GM18517 (cell line): ENCODE data around the gene CDT1.

Experiments
- ATAC-seq: cut with Tn5 transposase; IDR thresholded peaks from one replicate; pipeline ENCODE4 v1.9.1; 2021; ENCODE audit warnings: mild to moderate bottlenecking, moderate library complexity; ENCODE audit not compliant: unreplicated experiment

Gene CDT1

DNA sequence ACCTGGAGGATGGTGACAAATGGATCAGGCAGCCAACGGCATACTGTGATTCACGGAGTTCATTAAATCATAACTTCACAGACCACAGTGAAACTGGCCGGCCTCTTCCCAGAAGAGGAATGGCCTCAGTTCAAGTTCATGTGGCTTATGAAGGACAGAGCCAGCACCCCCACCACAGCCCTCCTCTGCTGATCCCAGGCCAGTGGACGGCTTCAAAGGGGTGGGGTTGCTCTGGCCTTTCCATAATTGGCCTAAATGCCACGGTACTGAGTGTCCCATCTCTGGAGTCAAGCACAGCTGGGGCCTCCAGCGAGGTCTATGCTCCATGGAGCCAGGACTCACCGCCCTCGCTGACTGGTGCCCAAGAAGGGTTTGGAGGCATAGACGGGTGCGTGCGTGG is 31.8 kb downstream of the CDT1 start:
- no peak for ATAC-seq

DNA sequence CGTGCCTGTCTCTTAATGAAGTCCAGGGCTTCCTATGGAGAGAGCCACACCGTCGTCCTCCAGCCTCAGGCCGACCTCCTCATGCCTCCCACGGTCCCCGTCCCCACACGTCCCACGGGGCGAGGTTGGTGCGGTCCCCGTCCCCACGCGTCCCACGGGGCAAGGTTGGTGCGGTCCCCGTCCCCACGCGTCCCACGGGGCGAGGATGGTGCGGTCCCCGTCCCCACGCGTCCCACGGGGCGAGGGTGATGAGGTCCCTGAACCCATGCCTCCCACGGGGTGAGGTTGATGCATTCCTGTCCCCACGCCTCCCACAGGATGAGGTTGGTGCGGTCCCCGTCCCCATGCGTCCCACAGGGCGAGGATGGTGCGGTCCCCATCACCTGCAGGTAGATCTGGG is 32.2 kb downstream of the CDT1 start:
- no peak for ATAC-seq

DNA sequence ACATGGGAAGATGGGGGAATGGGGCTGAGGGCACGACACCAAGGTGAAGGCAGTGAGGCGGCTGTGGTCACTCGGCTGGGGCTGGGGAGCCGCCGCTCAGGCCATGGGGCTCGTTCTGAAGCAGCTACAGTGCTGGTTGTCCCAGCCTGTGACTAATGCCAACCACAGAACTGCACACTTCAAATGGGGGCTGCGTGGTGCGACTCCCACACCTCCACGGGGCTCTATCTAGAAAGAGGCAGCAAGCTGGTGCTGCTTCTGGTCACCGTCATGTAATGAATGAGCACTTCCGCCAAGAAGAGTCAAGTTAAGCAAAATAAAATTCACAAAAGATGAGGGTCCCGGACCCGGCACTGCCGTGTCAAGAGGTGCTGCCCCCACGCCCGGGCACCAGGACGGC is 33.2 kb downstream of the CDT1 start:
- ATAC-seq: no peak

DNA sequence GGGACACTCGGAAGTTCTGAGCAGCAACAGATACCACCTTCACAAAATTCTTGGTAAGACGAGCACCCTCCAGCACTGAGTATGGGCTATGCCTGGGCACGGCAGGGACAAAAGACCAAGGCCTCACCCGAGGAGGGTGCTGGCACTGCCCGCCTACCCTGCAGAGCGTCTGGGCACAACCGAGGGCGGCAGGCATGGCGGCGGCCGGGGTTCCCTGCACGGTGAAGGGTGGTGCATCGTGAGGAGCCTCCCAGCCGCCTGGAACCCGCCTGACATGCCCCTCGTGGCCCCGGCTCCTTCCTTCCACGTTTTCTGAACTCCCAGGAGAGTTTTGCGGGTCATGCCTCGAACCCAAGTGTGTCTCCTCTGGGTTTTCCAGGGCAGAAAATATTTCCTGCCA is 34.2 kb downstream of the CDT1 start:
- no peak for ATAC-seq

DNA sequence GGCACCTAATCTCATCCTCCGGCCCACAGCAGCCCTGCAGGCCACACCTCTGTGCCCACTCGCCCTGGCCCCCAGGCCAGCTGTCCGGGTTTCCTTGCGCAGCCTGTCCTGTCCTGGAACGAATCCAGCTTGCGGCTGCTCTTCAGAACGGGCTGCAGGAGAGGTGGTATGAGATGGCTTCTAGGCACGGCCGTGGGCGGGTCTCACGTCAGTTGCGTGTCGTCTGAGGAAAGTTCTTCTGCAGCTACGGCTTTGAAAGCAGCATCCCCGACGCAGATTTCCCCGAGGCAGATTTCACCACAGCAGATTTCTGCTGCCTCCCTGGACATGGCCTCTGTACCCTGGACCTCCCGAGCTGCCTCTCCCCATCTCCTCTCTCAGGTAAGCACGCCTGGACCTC is 35.0 kb downstream of the CDT1 start:
- no peak for ATAC-seq

DNA sequence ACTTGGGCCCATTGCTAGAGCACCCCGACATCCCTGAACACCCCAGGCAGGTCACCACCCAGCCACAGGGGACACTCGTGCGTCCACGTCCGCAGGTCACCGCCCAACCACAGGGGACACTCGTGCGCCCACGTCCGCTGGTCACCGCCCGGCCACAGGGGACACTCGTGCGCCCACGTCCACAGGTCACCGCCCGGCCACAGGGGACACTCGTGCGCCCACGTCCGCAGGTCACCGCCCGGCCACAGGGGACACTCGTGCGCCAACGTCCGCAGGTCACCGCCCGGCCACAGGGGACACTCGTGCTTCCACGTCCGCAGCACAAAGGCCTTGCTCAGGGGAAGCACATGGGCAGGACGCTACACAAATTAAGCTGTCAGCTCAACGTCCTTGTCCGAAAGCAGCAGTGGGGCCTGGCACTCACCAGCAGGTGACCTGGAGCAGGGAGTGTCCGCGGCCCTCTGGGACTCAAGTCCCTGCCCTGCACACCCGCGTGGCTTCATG is 35.5 kb downstream of the CDT1 start:
- no peak for ATAC-seq

DNA sequence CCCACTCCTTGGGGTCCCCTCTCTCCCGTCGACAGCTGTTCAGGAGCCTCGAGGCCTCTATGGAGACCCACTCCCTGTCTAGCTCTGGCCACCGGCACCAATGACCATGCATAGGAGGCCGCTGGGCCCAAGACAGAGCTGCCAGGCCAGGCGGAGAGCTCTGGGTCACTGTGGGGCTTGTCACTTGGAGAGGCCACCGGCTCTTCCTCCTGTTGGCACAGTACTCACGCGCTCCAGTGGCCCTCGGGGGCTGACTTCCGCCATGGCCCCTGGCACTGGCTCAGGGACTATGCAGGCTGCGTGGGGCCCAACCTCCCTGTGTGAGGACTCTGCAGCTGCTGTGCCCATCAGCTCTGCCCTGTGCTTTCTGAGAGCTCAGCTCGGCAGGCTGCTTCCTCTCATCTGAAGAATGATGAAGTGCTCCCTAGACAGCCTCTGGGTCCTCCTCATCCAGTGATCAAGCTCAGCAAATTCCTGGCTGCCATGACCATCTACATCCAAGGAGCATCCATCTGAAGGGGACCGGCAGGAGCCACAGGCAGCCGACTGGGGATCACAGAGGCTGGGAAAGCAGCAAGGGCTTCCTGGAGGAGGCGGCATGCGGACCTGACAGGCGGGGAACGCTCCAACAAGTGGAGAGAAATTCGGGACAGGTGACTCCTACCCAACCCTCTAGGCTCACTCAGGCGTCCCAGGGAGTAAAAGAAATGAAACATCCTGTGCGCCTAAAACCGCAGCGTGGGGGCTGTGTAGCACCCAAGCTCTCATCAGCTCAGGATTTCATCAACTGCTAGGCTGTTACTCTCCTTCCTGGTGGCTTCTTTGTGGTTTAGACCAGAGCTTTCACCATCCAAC is 36.4 kb downstream of the CDT1 start:
- no peak for ATAC-seq

DNA sequence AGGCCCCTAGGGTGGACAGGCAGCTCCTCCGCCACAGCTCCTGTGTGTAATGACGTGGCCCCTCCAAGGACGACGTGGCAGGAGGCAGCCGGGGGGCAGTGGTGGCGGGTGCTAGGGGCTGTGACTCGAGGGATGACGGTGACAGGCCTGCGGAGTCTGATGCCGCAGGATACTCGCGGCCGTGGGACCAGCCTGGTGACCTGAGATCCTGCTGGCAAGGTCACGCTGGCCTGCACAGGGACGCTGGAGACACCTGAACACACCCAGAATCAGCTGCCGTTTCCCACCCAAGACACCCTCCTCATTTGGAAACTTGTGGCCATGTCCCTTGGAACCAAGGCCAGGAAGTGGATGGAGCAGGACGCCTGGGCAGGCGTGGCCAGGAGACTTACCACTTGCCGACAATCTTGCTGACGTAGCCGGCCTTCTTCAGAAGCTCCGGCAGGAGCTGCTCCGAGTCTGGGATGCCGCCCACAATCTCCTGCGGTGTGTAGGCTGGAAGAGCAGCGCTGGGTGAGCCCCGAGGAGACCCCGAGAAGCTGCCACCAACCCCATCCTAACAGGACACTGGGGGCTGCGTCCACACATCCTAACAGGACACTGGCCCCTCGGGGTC is 37.1 kb downstream of the CDT1 start:
- ATAC-seq: no peak

DNA sequence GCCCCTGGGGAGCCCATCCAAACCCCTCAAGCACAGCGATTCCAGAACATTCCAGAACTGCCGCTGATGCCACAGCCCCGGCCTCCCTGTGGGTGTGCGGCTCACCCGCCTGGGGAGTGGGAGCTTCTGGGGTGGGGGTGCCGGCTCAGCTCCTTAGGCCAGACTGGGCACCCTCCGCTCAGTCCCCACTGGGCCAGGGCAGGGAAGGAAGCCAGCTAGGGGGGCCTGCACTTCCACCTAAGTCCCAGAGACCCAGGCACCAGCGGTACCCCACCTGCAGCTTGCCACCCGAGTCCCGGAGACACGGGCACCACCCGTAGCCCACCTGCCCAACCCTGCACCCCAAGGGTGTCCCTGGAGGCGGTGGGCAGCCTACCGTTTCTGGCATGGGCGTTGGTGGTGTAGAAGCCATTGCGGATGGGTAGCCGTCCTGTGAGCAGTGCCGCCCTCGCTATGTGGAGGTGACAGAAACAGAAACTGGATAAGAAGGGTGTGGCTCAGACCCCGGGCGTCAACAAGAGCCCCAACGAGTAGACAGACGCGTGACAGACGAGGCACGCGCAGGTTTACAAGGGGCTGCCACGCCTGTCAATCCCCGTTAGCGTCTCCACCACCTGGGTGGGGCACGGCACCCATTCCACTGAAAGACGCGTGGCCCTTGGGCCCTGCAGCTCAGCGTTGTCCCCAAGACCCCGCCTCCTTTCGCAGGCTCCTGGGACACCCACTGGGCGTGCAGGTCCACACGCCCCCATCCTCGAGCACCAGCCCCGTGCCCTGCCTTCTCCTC is 38.1 kb downstream of the CDT1 start:
- ATAC-seq: no peak

DNA sequence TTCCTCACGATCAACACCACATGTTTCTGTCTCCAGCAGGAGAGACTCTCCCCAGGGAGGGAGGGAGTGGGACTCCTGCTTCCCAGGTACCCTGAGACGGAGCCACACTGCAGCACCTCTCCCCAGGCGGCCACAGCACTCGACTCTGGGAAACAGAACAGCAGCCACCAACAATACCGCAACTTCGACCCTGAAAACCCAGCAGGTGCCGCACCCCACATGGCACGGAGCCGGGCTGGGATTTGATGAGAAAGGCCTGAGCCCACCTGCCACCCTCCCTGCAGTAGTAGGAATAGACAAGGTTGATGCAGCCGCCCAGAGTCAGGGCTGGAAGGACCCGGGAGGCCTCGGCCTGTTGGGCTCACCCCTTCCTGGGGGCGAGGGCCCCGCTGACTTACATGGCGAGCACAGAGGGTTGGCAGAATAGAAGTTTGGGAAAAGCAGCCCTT is 38.7 kb downstream of the CDT1 start:
- ATAC-seq: no peak

DNA sequence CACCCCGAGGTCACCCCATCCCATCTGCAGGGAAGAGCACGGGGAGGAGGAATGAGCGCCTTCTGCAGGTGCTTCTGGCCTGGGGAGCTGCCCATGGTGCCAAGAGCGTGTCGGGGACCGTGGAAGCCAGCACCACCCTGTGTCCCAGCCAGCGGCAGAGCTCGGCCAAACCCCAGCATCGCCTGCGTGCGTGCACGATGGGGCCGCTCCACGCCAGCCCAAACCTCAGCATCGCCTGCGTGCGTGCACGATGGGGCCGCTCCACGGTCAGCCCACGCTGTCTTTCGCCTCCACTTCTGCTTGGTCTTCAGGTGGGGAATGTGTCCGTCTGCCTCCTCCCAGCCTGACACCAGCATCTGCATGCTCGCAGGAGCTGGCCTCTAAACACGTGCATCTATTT is 39.2 kb downstream of the CDT1 start:
- no peak for ATAC-seq

DNA sequence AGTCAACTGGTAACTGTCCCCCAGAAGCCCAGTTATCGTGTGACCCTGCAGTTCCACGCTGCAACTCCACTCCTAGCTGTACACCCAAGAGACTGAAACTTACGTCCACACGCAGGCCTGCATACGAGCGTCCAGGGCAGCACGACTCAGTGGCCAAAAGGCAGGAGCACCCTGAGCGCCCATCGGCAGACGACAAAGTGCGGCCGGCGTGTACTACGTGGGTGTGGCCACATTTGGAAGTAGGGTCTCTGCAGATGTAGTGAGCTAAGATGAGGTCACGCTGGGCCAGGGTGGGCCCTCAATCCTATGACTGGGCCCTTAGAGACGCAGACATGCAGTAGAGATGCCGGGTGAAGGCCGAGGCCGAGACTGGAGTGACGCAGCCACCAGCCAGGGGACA is 39.7 kb downstream of the CDT1 start:
- ATAC-seq: no peak

DNA sequence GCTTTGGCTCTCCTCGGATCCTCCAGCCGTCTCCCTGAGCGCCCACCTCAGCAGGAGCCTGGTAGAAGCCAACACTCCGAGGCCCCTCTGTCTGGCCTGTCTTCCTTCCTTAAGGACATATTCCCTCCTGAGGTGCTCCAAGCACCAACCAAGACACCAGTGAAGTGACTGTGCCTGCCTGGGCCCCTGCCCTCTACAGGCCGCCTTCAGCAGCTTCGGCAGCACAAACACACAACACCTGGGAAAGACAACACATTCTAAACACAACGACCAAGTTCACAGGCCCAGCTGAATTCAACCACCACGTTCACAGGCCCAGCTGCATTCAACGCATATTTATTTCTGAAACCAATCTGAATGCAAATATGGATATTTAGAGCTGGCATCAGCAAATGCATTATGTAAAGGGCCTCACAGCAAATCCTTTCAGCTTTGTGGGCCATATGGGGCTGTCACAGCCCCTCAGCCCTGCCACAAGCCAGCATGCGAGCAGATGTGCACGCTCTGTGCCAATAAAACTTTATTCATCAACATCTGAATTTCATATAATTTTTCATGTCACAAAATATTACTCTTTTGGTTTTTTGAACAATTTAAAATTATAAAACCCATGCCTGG is 40.9 kb downstream of the CDT1 start:
- no peak for ATAC-seq

DNA sequence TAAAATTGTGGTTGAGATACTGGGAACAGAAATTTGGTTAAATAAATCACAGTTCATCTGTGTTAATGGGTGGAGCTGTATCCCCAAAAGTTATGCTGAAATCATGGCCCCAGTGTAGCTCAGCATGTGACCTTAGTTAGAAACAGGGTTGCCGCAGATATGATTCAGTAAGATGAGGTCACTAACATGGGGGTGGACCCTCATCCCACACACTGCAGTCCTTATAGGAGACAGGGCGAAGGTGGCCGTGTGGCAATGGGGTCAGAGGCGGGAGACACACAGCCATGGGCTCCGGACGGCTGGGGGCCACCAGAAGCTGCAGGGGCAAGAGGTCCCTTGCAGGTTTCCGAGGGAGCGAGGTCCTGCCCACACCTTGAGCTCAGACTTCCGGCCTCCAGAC is 42.5 kb downstream of the CDT1 start:
- no peak for ATAC-seq

DNA sequence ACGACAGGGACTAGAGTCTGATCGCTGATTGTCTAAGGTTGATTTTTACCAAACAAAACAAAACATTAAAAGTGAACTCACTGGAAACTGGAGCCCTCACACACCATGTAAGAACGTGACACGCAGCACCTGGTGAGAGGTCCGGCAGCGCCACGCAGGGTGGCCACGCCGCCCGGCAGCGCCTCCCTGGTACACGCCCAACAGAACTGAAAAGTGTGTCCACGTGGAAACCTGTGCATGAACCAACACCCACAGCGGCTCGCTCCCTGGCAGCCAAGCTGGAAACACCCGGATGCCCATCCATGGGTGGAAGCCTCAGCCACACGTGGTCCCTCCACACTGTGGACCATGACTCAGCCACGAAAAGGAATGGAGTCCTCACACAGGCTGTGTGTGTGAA is 44.1 kb downstream of the CDT1 start:
- ATAC-seq: no peak

DNA sequence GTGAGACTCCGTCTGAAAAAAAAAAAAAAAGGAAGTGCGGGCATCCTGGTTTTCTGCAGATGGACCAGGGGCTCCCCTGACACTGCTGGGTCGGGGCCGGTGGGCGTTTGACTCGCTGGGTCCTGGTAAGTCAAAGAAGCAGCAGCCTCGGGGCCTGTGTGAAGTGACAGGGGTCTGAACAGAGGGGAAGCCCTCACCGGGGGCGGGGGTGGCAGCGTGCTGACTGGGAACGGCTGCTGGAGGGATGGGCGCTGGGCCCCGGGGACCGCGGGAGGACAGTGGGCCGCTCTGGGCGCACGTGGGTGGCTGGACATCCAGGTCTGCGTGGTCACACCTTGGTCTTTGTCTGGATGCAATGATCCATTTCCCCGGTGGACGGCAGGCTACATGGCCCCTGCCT is 45.0 kb downstream of the CDT1 start:
- ATAC-seq: no peak

DNA sequence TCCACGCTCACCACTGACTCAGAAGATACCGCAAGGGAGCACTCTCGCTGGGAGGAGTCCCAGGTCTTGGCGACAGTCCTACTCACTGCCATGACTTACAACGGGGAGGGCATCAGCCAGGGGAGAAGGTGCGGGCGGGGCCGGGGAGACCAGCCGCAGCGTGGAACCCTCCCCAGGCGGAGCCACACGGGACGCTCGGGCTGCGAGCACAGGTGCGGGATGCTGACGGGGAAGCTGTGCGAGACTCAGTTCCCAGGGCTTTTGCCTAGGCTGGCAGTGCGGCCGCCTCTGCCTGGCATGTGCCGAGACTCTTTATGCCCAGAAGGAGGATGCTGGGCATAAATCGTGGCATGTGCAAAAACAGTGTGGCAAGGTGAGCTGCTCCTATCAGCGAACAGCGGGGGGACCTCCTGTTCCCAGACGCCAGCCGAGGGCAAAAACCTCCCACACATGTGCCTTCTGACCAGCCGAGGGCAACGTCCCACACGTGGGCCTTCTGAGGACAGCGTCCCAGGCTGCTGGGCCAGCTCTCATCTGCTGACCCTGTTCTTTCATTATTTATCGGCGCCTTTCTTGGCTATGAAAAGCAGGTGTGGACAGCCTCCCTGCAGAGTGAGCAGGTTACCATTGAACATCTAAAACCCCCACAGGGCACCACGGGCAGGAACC is 47.1 kb downstream of the CDT1 start:
- ATAC-seq: no peak

DNA sequence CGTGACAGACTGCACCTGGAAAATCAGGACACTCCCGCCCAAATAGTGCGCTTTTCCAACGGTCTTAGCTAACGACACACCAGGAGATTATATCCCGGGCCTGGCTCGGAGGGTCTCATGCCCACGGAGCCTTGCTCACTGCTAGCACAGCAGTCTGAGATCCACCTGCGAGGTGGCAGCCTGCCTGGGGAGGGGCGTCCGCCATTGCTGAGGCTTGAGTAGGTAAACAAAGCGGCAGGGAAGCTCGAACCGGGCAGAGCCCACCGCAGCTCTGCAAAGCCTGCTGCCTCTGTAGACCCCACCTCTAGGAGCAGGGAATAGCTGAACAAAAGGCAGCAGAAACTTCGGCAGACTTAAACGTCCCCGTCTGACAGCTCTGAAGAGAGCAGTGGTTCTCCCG is 48.0 kb downstream of the CDT1 start:
- ATAC-seq: no peak

DNA sequence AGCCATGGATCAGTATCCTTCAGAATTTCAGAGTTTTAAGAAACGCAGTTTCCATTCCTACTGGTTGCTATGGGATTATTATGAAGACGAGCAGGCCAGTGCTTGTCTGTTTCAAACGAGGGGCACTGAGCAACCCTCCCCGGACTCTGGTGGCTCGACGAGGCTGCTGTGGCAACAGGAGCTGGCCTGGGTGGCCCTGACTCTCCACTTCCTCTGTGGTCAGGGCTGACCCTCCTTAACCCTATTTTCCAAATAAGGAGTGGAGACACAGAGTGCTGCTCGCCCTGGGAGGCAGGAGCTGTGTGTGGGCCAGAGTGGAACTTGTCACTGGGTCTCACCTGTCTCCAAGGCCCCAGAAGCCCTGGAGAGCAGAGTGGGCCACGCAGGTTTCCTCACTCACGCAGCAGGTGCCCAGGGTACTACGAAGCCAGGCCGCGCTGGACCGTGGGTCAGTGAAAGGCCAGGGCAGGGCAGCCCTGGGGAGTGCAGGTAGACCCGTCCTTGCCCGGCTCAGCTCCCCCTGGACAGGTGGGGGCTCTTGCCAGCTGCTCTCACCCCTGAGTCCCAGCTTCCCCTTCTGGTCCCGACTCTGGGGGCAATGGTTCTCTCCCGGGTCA is 49.8 kb downstream of the CDT1 start:
- no peak for ATAC-seq
